ENCODE measurements around the gene PSTPIP2. TPM values are rescaled to one million over a fixed set of nuclear protein-coding genes. Genes with fewer than 3 reads are reported as not detected.

PSTPIP2 gene
- total and polyA plus RNA-seq, 2 of the 13 experiments (the other 11 are each of a cell fraction or from before 2014, with no cell fraction given): 0.25 to 0.27 TPM

DNA sequence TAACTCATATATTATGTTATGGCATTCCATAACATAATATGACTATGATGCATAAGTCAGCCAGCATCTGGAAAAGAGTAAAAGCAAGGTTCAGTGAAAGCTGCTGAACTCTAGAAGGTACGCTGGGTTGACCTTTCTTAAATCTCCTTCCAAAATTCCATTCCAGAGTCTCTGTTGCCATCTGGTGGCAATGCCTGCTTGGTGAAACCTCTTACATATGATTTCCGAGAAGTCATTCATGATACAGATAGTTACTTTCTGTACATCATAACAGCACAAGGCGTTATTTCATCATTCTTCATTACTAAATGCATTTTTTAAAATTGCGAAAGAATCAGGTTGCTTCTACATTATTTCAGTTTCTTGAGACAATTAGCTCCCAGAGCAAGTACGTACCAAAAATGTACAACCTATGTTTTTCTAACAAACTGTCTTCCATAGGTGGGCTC lies 97.9 kb downstream of the PSTPIP2 start (continued):
- TF ChIP-seq GATAD2A (CRISPR knock-in tag; IDR thresholded peaks at IDR 0.05) (peak; percentile 44; the same call in 1 of the 2 replicates), ZBTB42 (CRISPR knock-in tag; IDR thresholded peaks at IDR 0.05) (no peak), FOXA1 (IDR thresholded peaks at IDR 0.05) (no peak), FOXA1 (CRISPR knock-in tag; IDR thresholded peaks at IDR 0.05) (no peak), CEBPB (IDR thresholded peaks at IDR 0.05; ENCODE audit: borderline replicate concordance, low read depth, low read length) (peak; percentile 74), NCOA5 (CRISPR knock-in tag; IDR thresholded peaks at IDR 0.05) (no peak), NR2F2 (IDR thresholded peaks at IDR 0.05; ENCODE audit: borderline replicate concordance, low read depth) (no peak), ZNF564 (CRISPR knock-in tag; IDR thresholded peaks at IDR 0.05) (no peak), RXRB (CRISPR knock-in tag; IDR thresholded peaks at IDR 0.05; ENCODE audit: borderline replicate concordance) (0 out of 2 replicates have a peak, but pooled peaks have one; percentile 13), NFKBIZ (CRISPR knock-in tag; IDR thresholded peaks at IDR 0.05) (0 out of 2 replicates have a peak, but pooled peaks have one; percentile 26), FLYWCH1 (CRISPR knock-in tag; IDR thresholded peaks at IDR 0.05) (no peak), PCBP1 (IDR thresholded peaks at IDR 0.05; ENCODE audit: borderline replicate concordance, low read depth, low read length) (no peak), MEIS2 (CRISPR knock-in tag; IDR thresholded peaks at IDR 0.05) (no peak), SIX4 (CRISPR knock-in tag; IDR thresholded peaks at IDR 0.05) (no peak), ZNF3 (CRISPR knock-in tag; IDR thresholded peaks at IDR 0.05) (no peak), EZH2 (conservative IDR thresholded peaks at IDR 0.05; ENCODE audit: low read depth, low read length) (no peak), CEBPG (CRISPR knock-in tag; IDR thresholded peaks at IDR 0.05) (peak; percentile 23; the same call in 1 of the 2 replicates), NFATC3 (CRISPR knock-in tag; IDR thresholded peaks at IDR 0.05) (no peak)
- TF ChIP-seq, protein P1, sequence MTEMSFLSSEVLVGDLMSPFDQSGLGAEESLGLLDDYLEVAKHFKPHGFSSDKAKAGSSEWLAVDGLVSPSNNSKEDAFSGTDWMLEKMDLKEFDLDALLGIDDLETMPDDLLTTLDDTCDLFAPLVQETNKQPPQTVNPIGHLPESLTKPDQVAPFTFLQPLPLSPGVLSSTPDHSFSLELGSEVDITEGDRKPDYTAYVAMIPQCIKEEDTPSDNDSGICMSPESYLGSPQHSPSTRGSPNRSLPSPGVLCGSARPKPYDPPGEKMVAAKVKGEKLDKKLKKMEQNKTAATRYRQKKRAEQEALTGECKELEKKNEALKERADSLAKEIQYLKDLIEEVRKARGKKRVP (CRISPR knock-in tag; IDR thresholded peaks at IDR 0.05): peak in 1 of 2 experiments; percentile 56; a peak in 1 of 4 replicates
- TF ChIP-seq, protein P2, sequence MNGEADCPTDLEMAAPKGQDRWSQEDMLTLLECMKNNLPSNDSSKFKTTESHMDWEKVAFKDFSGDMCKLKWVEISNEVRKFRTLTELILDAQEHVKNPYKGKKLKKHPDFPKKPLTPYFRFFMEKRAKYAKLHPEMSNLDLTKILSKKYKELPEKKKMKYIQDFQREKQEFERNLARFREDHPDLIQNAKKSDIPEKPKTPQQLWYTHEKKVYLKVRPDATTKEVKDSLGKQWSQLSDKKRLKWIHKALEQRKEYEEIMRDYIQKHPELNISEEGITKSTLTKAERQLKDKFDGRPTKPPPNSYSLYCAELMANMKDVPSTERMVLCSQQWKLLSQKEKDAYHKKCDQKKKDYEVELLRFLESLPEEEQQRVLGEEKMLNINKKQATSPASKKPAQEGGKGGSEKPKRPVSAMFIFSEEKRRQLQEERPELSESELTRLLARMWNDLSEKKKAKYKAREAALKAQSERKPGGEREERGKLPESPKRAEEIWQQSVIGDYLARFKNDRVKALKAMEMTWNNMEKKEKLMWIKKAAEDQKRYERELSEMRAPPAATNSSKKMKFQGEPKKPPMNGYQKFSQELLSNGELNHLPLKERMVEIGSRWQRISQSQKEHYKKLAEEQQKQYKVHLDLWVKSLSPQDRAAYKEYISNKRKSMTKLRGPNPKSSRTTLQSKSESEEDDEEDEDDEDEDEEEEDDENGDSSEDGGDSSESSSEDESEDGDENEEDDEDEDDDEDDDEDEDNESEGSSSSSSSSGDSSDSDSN (CRISPR knock-in tag; IDR thresholded peaks at IDR 0.05): no peak
- TF ChIP-seq, protein P3, sequence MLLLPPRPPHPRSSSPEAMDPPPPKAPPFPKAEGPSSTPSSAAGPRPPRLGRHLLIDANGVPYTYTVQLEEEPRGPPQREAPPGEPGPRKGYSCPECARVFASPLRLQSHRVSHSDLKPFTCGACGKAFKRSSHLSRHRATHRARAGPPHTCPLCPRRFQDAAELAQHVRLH (CRISPR knock-in tag; IDR thresholded peaks at IDR 0.05; ENCODE audit: borderline replicate concordance, low read depth): no peak

Measured in HepG2 (cell line).